ENCODE results near the gene RBPJ.

DNA sequence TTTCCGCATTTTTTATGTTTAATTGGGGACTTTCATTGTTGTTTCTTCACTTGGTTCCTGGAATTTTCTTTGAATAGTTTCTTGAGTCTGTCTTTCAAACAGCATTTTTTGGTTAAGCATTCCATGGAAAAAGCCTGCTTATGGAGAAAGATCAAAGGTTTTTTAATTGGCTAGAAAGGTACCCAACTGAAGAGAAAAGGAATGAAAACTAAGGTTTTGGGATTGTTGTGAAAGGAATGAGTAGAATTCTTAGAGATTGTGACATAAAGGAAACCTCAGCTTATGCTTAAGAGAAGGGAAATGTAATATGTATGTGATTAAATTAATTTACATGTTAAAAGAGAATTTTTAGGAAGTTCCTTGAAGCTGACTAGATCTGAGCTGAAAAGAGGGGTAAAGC is 86.7 kb downstream of the RBPJ start:
- no peak for TF ChIP-seq EZH2phosphoT487 (IDR thresholded peaks at IDR 0.05; ENCODE audit: borderline replicate concordance, low read depth, low read length)
- TF ChIP-seq, protein P1, sequence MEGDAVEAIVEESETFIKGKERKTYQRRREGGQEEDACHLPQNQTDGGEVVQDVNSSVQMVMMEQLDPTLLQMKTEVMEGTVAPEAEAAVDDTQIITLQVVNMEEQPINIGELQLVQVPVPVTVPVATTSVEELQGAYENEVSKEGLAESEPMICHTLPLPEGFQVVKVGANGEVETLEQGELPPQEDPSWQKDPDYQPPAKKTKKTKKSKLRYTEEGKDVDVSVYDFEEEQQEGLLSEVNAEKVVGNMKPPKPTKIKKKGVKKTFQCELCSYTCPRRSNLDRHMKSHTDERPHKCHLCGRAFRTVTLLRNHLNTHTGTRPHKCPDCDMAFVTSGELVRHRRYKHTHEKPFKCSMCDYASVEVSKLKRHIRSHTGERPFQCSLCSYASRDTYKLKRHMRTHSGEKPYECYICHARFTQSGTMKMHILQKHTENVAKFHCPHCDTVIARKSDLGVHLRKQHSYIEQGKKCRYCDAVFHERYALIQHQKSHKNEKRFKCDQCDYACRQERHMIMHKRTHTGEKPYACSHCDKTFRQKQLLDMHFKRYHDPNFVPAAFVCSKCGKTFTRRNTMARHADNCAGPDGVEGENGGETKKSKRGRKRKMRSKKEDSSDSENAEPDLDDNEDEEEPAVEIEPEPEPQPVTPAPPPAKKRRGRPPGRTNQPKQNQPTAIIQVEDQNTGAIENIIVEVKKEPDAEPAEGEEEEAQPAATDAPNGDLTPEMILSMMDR (conservative IDR thresholded peaks at IDR 0.05; ENCODE audit: low read length) = no peak
